SK-N-SH treated with all-trans-retinoic acid at 6 μM for 48 hours (cell line): ENCODE data around the gene CALHM6.

Source experiments
- ATAC-seq: fragments of 200-7000 bp; cut with Tn5 transposase; 3 replicates; pipeline ENCODE4 v1.9.1; 2020; ENCODE audit warnings: mild to moderate bottlenecking, moderate library complexity
- BACH2 ChIP-seq: fragments of 250-450 bp; sonication (Bioruptor Pico); IDR thresholded peaks from 2 replicates; pipeline ENCODE4 v1.9.0; 2021; ENCODE audit warnings: mild to moderate bottlenecking, borderline replicate concordance
- CREB5 ChIP-seq: fragments of 250-450 bp; sonication (Bioruptor Pico); IDR thresholded peaks from 2 replicates; pipeline ENCODE4 v1.5.1; 2020; ENCODE audit warnings: low read depth, mild to moderate bottlenecking, moderate library complexity
- CSDC2 ChIP-seq: fragments of 250-450 bp; sonication (Bioruptor Pico); IDR thresholded peaks from 2 replicates; pipeline ENCODE4 v1.5.0; 2020; ENCODE audit warnings: mild to moderate bottlenecking, moderate library complexity
- CSRNP3 ChIP-seq: fragments of 250-450 bp; sonication (Bioruptor Pico); IDR thresholded peaks from 2 replicates; pipeline ENCODE4 v1.5.1; 2021; ENCODE audit warnings: mild to moderate bottlenecking, moderate library complexity
- ESRRG ChIP-seq: fragments of 250-450 bp; sonication (Bioruptor Pico); IDR thresholded peaks from 2 replicates; pipeline ENCODE4 v1.6.1; 2021; ENCODE audit warnings: mild to moderate bottlenecking
- GLIS3 ChIP-seq: fragments of 250-450 bp; sonication (Bioruptor Pico); IDR thresholded peaks from 2 replicates; pipeline ENCODE4 v1.5.0; 2020; ENCODE audit warnings: mild to moderate bottlenecking, moderate library complexity
- ISL1 ChIP-seq: fragments of 250-450 bp; sonication (Bioruptor Pico); IDR thresholded peaks from 2 replicates; pipeline ENCODE4 v2.1.2; 2022; ENCODE audit warnings: mild to moderate bottlenecking, moderate library complexity
- OSR1 ChIP-seq: fragments of 250-450 bp; sonication (Bioruptor Pico); IDR thresholded peaks from 2 replicates; pipeline ENCODE4 v1.8.0; 2022; ENCODE audit warnings: moderate library complexity, mild to moderate bottlenecking, inconsistent platforms
- PATZ1 ChIP-seq: fragments of 250-450 bp; sonication (Bioruptor Pico); IDR thresholded peaks from 2 replicates; pipeline ENCODE4 v1.8.0; 2020; ENCODE audit warnings: mild to moderate bottlenecking, moderate library complexity, borderline replicate concordance
- POU6F1 ChIP-seq: fragments of 250-450 bp; sonication (Bioruptor Pico); IDR thresholded peaks from 2 replicates; pipeline ENCODE4 v1.8.0; 2021; ENCODE audit warnings: low read depth, mild to moderate bottlenecking, moderate library complexity, borderline replicate concordance
- RARB ChIP-seq: fragments of 250-450 bp; sonication (Bioruptor Pico); IDR thresholded peaks from 2 replicates; pipeline ENCODE4 v1.8.0; 2021; ENCODE audit warnings: mild to moderate bottlenecking, moderate library complexity
- SNAI2 ChIP-seq: fragments of 250-450 bp; sonication (Bioruptor Pico); IDR thresholded peaks from 2 replicates; pipeline ENCODE4 v1.5.0; 2020; ENCODE audit warnings: mild to moderate bottlenecking, moderate library complexity
- TCF4 ChIP-seq: fragments of 250-450 bp; sonication (Bioruptor Pico); IDR thresholded peaks from 2 replicates; pipeline ENCODE4 v1.8.0; 2021; ENCODE audit warnings: mild to moderate bottlenecking, moderate library complexity, borderline replicate concordance
- TOX ChIP-seq: fragments of 250-450 bp; sonication (Bioruptor Pico); IDR thresholded peaks from 2 replicates; pipeline ENCODE4 v1.8.0; 2021; ENCODE audit warnings: mild to moderate bottlenecking, moderate library complexity, borderline replicate concordance
- TSHZ2 ChIP-seq: fragments of 250-450 bp; sonication (Bioruptor Pico); IDR thresholded peaks from 2 replicates; pipeline ENCODE4 v1.5.0; 2020; ENCODE audit warnings: mild to moderate bottlenecking, moderate library complexity
- ZC3H10 ChIP-seq: fragments of 250-450 bp; sonication (Bioruptor Pico); IDR thresholded peaks from 2 replicates; pipeline ENCODE4 v1.5.1; 2021; ENCODE audit warnings: mild to moderate bottlenecking, moderate library complexity
- ZFP3 ChIP-seq: fragments of 250-450 bp; sonication (Bioruptor Pico); IDR thresholded peaks from 2 replicates; pipeline ENCODE4 v1.5.0; 2020; ENCODE audit warnings: mild to moderate bottlenecking, moderate library complexity
- ZFP30 ChIP-seq: fragments of 450-650 bp; formaldehyde crosslinking; IDR thresholded peaks from 2 replicates; pipeline ENCODE4 v1.5.0; 2022; ENCODE audit warnings: mild to moderate bottlenecking, moderate library complexity
- ZNF565 ChIP-seq: fragments of 450-650 bp; formaldehyde crosslinking; conservative IDR thresholded peaks from 2 replicates; pipeline ENCODE4 v1.5.0; 2020; ENCODE audit warnings: low read depth, mild to moderate bottlenecking, moderate library complexity
- ZNF70 ChIP-seq: fragments of 450-650 bp; formaldehyde crosslinking; IDR thresholded peaks from 2 replicates; pipeline ENCODE4 v1.5.0; 2020; ENCODE audit warnings: mild to moderate bottlenecking, moderate library complexity

Gene CALHM6

GRCh38 chr6:116426551-116426950 lies 34.6 kb upstream of the CALHM6 start:
- TF ChIP-seq CSRNP3 (CRISPR knock-in tag): no peak
- TF ChIP-seq OSR1 (CRISPR knock-in tag): no peak
- no peak for TF ChIP-seq RARB
- TF ChIP-seq PATZ1: no peak
- TF ChIP-seq, all 23 proteins: peak for 0
- ATAC-seq: no peak

- TF ChIP-seq ZC3H10 (CRISPR knock-in tag) (no peak), ESRRG (CRISPR knock-in tag) (no peak), OSR1 (CRISPR knock-in tag) (no peak), TOX (CRISPR knock-in tag) (no peak), ISL1 (CRISPR knock-in tag) (no peak), ZNF70 (CRISPR knock-in tag) (no peak), SNAI2 (CRISPR knock-in tag) (no peak), CSRNP3 (CRISPR knock-in tag) (no peak), POU6F1 (CRISPR knock-in tag) (no peak), TSHZ2 (CRISPR knock-in tag) (no peak), RARB (no peak), GLIS3 (no peak), TCF4 (no peak), ZFP3 (CRISPR knock-in tag) (no peak), ZFP30 (CRISPR knock-in tag) (no peak), CSDC2 (CRISPR knock-in tag) (no peak), CREB5 (CRISPR knock-in tag) (no peak), BACH2 (no peak)
- ATAC-seq: no peak
Observed at GRCh38 chr6:116429111-116429510, 32.1 kb upstream of the CALHM6 start.

- no peak for ATAC-seq
- no peak for TF ChIP-seq POU6F1 (CRISPR knock-in tag)
- TF ChIP-seq CSRNP3 (CRISPR knock-in tag): no peak
- no peak for TF ChIP-seq CREB5 (CRISPR knock-in tag)
- no peak for TF ChIP-seq TSHZ2 (CRISPR knock-in tag)
- TF ChIP-seq SNAI2 (CRISPR knock-in tag): no peak
- no peak for TF ChIP-seq ZNF565
Observed at GRCh38 chr6:116430860-116431259, 30.3 kb upstream of the CALHM6 start.
